Stimulated activated CD8-positive, alpha-beta memory T cell treated with anti-CD3 and anti-CD28 coated beads, Interleukin-12 subunit alpha, Interleukin-12 subunit beta, amount 100 ng/mL, for 4 hours (primary cell): ENCODE data around the gene NMNAT2.

ENCODE experiments used
- DNase-seq: peaks from one replicate; pipeline ENCODE4 v3.0.0-alpha.2; 2020; ENCODE audit warnings: low read depth

Gene NMNAT2

DNA sequence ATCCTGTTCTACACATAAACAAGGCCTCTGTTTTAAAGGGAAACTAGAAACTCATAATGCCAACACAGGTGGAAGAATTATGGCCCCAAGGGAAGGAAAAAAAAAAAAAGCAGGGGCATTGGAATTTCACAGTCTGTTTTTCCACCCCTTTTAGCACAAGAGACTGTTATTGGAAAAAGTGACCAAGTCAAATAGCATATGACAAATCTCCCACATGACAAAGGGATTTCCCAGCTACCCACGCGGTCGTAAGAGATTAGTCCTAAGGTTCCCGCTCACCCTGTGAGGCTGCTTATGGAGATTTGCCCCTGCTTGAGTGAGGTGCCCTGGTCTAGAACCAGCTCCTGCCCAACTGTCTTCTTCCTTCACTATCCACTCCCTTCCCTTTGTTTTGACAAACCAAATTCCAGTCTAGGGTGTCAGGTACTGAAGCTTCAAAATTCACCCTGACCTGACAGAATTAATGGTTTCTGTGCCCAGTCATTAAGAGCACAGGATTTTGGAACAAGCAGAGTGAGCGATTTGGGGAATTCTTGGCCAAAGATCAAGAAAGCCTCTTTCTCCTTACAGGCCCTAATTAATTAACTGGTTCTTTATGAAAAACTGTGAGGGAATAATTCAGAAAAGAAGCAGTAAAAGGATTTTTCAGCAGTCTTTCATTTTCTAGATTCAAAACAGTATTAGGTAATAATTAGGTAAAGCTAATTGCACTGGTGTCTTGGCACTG, 107.3 kb downstream of the NMNAT2 start:
- DNase-seq: no peak

DNA sequence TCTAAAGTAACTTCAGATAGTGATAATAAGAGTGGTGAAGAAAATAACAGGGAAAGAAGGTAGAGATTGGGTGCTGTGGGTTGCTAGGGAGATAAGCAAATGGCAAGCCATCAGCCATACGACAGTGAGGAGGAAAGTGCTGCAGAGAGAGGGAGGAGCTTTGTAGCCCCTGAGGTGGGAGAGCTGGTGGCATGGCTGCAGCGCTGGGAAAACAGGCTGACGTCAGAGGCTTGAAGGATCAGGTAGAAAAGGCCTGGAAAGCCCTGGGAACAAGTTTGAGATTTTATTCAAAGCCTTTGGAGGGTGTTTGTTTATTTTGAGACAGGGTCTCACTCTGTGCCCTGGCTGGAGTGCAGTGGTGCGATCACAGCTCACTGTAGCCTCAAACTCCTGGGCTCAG, 109.5 kb downstream of the NMNAT2 start:
- DNase-seq: no peak

DNA sequence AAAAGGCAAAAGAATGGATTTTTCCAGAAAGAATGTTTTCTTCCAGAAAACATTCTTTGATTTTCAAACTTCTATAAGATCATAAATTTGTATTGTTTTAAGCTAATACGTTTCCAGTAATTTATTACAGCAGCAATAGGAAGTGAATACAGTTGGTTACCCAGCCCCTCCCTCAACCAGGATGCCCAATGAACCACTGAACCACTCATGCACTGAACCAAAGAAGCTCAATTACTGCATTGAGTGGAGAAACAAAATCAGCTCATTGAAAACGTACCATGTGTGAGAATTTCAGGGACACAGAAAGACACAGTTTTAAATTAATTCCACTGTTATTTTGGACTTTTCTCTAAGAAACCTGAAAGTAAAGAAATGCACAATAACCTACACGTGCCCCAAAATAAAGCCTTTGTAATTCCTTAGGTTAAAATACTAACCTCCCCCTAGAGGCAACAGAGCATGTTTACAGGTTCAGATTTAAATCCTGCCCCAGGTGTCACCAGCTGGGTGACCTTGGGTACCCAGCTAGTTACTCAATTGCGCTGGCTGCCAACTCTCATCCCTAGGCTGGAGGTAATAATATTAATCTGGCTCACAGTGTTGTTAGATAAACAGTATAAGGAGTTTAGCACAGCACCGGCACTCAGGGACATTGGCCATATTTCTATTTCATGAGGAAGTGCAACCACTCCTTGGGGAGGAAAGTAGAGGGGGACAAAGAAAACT, 111.7 kb downstream of the NMNAT2 start:
- no peak for DNase-seq

DNA sequence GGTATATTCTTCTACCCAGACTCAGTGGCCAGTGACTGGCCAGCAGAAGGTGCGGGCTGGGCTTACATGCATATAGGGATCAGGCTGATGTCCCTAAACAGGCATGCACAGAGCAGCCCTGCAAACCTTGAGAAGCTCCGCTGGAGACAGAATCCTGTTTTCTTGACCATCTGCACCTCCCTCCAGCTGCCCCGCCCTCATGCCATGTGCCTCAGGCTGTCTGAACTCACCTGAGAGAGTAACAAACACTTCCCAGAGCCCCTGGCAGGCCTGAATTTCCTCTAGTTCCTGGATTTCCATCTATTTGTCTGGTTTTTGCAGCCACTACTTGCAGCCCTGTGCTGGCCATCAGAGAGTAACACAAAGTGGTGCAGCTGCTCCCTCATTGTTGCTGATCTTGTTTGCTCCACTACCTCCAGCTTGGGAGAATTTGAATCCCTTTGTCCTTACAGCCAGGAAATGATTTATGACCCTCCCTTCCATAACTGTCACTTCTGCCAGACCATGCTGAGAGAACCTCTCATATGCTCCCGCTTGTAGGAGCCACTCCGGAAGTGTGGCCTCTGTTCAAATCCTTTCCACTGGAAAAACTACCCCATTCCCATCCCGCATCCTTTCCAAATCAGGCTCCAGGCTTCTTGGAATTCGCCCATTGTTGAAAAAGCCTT, 113.6 kb downstream of the NMNAT2 start:
- no peak for DNase-seq

DNA sequence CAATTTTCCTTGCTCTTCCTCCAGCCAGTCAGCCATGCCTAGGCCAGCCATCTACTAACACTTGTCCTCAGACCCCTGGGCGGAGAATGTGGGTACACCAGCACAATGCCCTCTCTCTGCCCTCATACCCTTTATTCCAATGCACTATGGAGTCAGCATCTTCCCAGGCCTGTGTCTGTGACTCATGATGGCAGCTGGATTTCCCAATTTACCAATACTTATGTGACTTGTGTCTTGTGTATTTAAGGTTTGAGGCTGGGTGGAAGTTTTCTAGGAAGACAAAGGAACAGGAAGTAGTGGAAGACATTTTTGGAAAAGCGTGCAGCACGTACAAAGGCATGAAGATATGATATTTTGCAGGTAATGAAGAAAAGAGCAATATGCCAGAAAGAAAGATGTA, 114.3 kb downstream of the NMNAT2 start:
- no peak for DNase-seq

DNA sequence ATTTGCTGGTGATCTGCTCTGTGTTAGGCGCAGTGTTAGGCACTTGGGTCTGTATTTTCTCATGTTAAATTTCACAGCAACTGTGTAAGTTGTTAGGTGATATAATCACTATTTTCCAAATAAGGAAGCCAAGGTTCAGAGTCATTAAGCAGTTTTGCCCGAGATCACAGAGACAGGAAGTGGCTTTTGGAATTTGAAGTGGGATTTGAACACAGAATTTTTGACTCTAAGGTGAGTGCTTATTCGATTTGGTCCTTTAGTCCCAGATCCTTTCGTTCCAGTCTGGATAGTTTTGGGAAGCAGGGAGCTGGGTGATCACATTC, 114.9 kb downstream of the NMNAT2 start:
- DNase-seq: no peak

DNA sequence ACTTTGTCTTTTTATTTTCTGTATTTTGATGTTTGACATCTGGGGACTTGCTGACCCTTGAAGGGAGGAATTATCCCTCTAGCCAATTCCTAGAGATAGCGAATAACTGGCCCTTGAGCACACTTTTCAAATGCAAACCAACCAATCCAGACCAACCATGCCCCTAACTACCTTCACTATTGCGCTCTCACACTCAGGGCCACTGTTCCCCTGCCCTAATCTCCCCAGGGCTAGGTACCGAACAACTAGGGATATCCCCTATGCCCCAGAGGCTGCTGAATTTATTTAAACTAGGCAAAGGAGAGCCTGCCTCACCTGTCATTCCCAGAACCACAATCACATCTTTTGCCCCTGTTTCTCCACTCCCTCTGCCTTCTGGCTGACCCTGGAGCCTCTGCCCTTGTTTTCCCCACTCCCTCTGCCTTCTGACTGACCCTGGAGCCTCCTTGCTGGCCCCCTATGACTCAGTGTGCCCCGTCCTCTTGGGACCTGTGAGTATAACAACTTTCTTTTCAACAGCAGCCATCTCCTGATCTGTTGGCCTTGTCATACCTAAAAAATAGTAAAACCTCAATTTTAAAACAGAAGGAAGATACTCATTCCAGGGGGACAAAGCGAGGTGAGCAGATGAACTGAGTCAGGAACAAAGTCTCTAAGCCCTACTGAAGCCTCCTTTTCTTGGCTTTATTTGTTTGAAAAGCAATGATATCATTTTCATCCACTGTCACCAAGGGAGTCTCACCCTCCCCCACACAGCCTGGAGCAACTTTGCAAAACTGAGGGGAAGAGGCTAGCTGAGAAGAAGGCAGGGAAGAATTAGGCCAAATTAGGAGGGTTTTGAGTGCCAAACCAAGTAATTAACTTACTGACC, 115.5 kb downstream of the NMNAT2 start:
- no peak for DNase-seq

DNA sequence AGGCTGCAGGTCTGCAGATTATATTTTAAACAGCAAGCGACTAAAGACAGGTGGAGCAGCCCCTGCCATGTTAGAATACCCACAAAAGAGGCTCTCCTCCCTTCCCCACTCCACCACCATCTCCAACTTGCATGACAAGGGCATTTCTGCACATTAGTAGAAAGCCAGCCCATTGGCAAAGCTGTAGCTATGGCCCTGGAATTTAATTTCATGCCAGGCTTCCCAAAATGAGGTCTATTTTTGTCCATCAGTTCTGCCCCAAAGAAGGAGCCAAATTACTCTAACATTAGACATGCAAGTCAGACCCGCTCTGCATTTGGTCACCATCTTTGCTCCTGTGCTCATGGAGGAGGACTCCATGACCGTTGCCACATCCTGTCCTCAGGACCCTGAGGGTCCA, 116.9 kb downstream of the NMNAT2 start:
- no peak for DNase-seq

DNA sequence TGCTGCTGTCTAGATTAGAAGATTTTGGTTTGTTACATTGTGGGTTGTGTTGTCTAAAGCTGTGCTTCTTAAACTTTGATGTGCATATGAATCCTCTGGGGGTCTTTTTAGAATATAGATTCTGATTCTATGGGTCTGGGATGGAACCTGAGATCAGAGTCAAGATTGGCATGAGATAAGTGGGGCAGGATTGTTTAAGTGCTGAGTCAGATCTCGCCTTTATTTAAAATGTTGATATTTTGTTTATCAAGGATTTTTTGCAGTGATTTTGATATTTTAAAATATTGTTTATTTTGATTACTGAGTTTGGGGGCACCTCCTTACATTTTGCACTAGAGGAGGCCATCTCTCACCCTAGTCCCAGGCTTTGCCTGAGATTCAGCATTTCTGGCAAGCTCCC, 117.4 kb downstream of the NMNAT2 start:
- no peak for DNase-seq

DNA sequence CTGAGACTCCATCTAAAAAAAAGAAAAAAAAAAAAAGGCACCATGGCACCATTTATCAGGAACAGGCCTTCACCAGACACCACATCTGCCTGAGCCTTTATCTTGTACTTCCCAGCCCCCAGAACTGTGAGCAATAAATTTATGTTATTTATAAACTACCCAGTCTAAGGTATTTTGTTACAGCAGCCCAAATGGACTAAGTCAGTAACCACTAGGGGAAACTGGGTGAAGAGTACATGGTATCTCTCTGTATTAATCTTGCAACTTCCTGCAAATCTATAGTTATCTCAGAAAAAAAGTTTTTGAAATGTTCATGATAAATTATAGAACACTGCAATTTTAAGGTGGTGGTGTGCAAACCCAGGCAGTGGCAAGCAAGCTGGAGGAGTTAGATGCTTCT, 117.8 kb downstream of the NMNAT2 start:
- no peak for DNase-seq

DNA sequence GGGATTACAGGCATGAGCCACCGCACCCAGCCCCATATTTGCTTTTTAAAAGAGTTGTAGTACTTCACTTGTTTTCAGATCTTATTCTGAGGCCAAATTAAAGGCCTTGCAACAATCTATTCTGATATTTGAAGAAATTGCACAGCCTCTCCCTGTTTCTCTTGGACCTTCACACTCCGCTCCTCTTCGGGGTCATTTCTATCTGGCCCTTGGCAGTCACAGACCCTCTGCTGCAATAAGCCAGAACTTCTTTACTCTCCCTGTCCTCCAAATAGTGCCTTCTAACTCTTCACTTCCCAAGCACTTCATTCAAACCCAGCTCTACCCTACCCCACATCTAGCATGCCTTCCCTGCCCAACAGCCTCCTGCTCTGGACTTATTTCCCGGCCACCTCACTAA, 121.4 kb downstream of the NMNAT2 start:
- DNase-seq: no peak

DNA sequence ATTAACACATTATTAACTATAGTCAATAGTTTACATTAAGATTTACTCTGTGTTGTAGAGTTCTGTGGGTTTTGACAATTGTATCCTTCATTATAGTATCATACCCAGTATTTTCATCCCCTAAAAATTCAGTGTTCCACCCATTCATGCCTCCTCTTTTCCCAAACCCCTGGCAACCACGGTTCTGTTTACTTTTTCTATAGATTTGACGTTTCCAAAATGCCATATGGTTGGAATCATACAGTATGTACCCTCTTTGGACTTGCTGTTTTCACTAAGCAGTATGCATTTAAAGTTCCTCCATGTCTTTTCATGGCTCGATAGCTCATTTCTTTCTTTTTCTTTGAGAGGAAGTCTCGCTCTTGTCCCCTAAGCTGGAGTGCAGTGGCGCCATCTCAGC, 122.7 kb downstream of the NMNAT2 start:
- DNase-seq: no peak

DNA sequence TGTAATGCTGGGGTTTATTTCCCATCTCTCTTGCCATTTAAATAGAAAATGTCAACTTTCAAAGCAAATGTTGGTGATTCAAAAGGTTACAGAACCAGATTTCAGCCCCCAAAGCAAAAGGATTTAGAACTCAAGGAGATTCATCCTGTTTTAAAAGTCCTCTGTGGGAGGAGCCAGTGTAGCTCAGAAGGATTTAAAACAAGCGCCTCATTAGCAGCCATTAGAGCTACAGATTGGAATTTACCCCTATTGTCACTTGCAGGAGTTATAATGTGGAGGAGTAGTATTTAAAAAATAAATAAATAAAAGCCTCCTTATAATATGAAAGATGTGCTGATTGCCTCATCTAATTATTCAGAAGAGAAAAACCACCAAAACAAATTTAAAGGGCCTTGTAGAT, 124.3 kb downstream of the NMNAT2 start:
- DNase-seq: no peak

DNA sequence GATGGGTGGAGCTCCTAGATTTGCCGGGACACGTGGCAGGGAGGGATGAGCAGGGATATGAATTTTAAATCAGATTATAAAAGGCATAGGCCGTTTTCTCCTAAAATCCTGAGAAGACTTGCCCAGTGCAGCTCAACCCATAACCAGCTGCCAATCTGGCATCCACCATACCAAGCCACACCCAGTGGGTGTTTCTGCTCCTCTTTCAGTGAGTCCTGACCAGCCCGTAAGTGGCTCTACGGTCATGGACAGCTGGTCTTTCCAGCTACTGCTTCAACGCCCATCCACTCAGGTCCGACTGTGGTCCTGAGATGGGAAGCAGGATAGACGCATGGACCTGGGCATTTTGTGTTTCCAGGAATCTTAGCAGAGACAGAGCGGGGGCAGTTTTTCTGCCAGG, 124.9 kb downstream of the NMNAT2 start:
- no peak for DNase-seq

DNA sequence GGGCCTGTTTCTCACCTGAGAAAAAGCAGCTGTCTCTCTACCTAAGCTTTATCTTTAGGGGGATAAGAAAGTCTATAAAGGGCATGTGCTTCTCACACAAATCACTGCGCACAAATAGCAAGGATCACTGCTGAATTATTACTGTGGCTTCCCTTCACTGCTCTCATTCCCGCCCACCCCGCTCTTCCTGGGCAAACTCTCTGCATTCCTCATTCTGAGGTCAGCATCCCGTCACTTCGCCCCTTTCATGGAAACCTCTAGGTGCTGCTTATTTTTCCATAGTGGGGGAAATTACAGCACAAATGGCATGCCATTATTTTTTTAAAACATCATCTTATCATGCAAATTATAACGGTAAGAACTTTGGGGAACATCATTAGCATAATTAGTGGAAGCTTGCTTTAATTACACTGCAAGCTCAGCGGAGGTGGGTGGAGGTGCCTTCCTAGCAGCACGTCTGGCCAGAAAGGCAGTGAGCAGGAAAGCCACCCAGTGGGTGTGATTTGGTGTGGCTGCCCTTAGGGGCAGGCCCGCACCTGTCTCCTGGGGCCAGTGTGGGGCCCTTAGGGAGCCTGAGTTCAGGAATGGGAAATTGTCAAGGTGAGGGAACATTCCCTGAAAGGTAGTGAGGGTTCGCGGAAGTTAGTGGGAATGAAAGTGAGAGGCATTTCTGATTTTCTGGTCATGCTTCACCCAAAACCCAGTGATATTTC, 126.2 kb downstream of the NMNAT2 start:
- DNase-seq: no peak

DNA sequence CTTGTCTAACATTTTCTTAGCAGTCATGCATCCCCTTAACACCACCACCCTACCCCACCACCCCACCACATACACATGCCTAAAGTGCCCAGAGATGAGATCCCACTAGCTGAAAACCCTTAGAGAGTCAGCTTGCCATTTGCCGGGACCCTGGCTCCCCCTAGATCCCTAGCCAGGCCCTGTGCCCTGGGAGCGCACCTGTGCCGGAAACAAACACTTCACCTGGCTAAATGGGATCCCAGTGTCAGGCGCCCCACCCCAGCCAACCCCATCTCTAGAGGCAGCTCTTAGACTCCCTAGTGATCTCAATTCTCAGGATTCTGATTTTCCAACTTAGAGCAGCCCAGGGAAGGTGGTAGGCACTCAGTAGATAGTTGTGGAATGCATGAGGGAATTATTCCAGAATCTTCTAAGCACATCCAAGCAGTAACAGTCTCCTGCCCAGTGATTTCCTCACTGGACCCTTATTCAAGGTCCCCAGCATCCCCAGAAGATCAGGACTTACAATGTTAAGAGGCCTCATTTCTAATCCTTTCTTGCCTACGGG, 126.9 kb downstream of the NMNAT2 start:
- no peak for DNase-seq

DNA sequence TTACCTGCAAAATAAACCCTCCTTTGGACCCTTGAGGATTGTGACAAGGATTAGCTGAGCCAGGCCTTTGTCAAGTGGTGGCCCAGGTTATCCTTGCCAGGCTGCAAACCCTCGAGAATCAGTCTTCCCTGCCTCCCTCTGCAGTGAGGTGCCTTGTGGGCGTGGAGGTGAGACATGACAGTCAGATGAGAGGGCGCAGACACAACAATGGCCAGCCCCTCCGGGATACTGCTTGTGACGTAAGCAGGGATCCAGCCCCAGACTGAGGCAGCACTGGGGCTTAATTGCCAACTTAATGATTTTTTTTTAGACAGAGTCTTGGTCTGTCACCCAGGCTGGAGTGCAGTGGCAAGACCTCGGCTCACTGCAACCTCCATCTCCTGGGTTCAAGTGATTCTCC, 127.6 kb downstream of the NMNAT2 start:
- no peak for DNase-seq

DNA sequence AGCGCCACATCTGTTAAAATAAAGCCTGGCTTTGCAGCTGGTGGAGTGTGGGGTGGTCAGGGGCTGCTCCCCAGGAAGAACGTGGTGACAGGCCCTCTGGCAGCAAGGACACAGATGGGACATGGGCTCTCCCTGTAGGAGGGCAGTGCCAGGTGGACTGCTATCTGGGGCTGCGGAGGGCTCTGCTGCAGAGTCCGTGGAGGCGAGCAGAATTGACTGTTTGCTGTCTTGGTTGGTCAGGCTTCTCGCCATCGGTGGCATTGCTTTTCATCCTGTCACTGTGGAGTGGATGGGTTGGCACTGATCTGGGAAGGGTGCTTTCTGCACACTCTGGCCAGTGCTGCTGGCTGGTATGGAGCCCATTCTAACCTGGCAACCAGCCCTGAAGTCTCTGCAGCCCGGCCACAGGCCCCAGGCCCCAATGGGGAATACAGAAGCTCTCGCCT, 129.1 kb downstream of the NMNAT2 start:
- no peak for DNase-seq

DNA sequence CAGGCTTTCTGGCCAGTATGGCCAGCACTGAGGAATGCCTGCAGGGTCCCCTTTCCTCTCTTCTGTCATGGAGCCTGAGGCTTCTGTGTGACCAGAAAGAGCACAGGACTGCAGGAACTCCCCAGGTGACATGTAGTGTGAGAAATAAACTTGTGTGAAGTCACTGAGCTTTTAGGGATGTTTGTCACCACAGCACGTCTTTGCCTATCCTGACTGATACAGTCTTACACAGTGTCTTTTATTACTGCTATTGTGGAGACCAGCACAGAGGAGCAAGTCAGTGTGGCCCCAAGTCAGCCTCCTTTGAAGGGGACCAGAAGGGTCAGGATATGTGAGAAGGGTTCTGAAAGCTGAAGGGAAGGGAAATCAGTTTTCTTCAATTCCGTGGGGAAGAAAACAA, 129.6 kb downstream of the NMNAT2 start:
- no peak for DNase-seq

DNA sequence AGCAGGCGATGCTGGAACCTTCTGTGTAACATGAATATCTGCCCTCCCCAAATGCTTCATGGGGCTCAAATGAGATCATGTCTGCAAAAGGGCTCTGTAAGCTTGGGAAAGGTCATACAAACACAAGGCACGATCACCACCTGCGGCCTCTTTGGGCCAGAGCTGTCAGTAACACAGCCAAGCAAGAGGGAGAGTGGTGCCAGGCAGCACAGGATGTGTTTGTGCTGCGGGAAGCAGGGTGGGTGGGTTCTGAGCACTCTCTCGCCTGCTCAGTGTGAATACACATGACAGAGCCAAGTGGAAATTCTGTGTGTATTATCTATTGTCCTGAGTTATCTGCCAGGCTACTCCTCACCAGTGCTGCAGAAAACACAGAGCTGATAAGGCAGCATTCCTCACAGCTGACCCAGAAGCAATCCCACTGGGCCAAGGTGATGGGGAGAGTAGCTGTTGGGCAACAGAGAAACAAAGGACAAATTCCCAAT, 130.9 kb downstream of the NMNAT2 start:
- no peak for DNase-seq

DNA sequence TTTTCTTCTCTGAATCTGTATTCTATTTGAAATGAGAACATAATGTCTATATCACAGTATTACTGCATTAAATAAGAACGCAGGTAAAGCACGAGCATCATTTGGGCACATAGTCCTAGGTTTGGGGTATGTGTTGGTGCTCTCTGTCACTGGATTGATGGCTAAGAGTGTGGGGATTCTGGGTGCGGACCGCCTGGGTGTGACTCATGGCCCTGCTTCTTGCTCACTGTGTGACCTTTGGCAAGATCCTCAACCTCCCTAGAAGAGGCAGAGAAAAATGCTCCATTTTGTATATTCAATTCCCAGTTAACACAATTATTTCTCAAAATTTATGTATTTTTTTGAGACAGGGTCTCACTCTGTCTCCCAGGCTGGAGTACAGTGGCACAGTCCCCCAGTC, 132.4 kb downstream of the NMNAT2 start:
- DNase-seq: no peak
